Activated naive CD8-positive, alpha-beta T cell treated with anti-CD3 and anti-CD28 coated beads, Interleukin-2, amount 10 ng/mL, durations not matched to agents 7 days and 5 days (primary cell): ENCODE results near the gene CAB39. TPM values are rescaled to one million over a fixed set of nuclear protein-coding genes. Genes with fewer than 3 reads are reported as not detected.

Source experiments
- ATAC-seq: fragments of 150-1000 bp; cut with Tn5 transposase; one replicate; pipeline ENCODE4 v1.10.0; 2021; ENCODE audit warnings: low read depth, moderate library complexity
- POLR2A ChIA-PET: fragments of 350-600 bp; sonication (Branson Sonifier 250); formaldehyde crosslinking; loops from one replicate; lab custom pipeline; 2021; ENCODE audit warnings: antibody characterized with exemption; lab: Charles Lee
- DNase-seq: peaks from one replicate; pipeline ENCODE4 v3.0.0; 2021
- H3K27ac Mint-ChIP-seq: one replicate; pipeline ENCODE4 v1.8.0; 2022; ENCODE audit warnings: mild to moderate bottlenecking, mixed read lengths
- H3K27me3 Mint-ChIP-seq: one replicate; pipeline ENCODE4 v1.8.0; 2022; ENCODE audit warnings: mild to moderate bottlenecking, moderate library complexity, mixed read lengths
- H3K36me3 Mint-ChIP-seq: one replicate; pipeline ENCODE4 v1.8.0; 2021; ENCODE audit warnings: mild to moderate bottlenecking, mixed read lengths
- H3K4me1 Mint-ChIP-seq: one replicate; pipeline ENCODE4 v1.8.0; 2021; ENCODE audit warnings: mixed read lengths
- H3K4me3 Mint-ChIP-seq: one replicate; pipeline ENCODE4 v1.8.0; 2022; ENCODE audit warnings: mild to moderate bottlenecking, moderate library complexity, mixed read lengths
- H3K9me3 Mint-ChIP-seq: one replicate; pipeline ENCODE4 v1.8.0; 2021; ENCODE audit warnings: mixed read lengths
- total RNA-seq, 2 experiments: library from RNA; stranded (reverse); gene quantifications; one replicate each; pipeline ENCODE4 v1.2.3, GENCODE V29; 2021

CAB39 gene
- total RNA-seq, 2 experiments from 2014 or later, result 138 to 143 TPM

DNA sequence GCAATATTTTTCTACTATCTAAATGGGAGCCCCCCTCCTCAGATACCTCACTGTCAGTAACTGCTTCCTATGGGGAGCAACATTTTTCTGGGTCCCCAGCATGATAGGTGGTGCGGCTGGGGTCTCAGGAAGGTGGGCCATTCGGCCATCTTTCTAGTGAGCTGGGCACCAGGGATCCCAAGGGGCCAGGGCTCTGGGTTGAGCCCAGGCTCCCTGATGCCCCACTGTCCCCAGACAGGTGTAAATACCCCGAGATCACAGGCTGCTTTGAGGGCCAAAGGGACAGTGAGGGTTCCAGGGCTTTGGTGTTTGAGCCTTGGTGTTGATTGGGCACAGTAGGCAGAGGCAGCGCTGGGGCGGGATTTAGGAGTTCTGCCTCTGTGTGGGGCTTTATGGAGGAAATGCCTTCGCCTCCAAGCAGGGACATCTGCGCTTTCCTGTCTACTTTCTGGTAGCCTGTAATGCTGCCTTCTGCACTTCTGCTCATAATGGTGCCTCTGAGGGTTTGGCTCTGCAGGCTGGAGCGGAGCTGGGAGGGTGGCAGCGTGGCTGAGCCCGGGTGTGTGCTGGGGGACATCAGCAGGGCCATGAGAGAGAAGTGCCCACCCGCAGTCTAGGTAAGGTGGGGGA, 157.4 kb downstream of the CAB39 start:
- H3K4me1 Mint-ChIP-seq, result peaks cover 39% of the 10 kb centered on the region
- no peaks in the 10 kb centered on the region for H3K9me3 Mint-ChIP-seq
- POLR2A ChIA-PET, result no interaction called here
- peaks cover 4% of the 10 kb centered on the region for H3K36me3 Mint-ChIP-seq
- no peak overlapping the region for H3K4me3 Mint-ChIP-seq
- peaks cover 1% of the 10 kb centered on the region for H3K27me3 Mint-ChIP-seq
- ATAC-seq (no peak), DNase-seq (no peak)
- H3K27ac Mint-ChIP-seq, result no peak overlapping the region

Other genes with a start within 250 kb of the CAB39 start
- 100 to 1,000 TPM; 102 to 105 TPM for gene ITM2C, start 152.1 kb downstream of the CAB39 start, total RNA-seq
- 10 to 100 TPM; 18.8 to 21.5 TPM for gene GPR55, start 212.4 kb downstream of the CAB39 start, total RNA-seq